MCF 10A (cell line): Measurements from ENCODE around the gene SLC24A5. TPM values are rescaled to one million over a fixed set of nuclear protein-coding genes. Genes with fewer than 3 reads are reported as not detected.

Experiments used
- BruUV-seq: library from RNA; stranded (reverse); fragments of 400-500 nt; replicated peaks from 2 replicates; lab custom pipeline; 2021; lab: Mats Ljungman, UMichigan
- CTCF ChIA-PET: fragments of 300-600 bp; sonication (Branson Sonifier 250); formaldehyde crosslinking; extraction: SDS; loops from one replicate; lab custom pipeline; 2021; ENCODE audit warnings: antibody characterized with exemption, inconsistent platforms; lab: Yijun Ruan, JAX
- POLR2A ChIA-PET: fragments of 300-600, 350-650 bp; sonication (Branson Sonifier 250); formaldehyde crosslinking; extraction: SDS; loops from one replicate; lab custom pipeline; 2020; ENCODE audit warnings: antibody characterized with exemption, inconsistent platforms; lab: Yijun Ruan, JAX
- DNase-seq: peaks from one replicate; pipeline ENCODE4 v3.0.0-alpha.2; 2018; ENCODE audit not compliant: unreplicated experiment
- H3K27ac Mint-ChIP-seq: one replicate; pipeline ENCODE4 v1.8.0; 2022; ENCODE audit warnings: mild to moderate bottlenecking, low read depth, mixed read lengths; ENCODE audit not compliant: unreplicated experiment
- H3K27me3 Mint-ChIP-seq: one replicate; pipeline ENCODE4 v1.8.0; 2022; ENCODE audit warnings: mixed read lengths; ENCODE audit not compliant: insufficient read depth, unreplicated experiment
- H3K36me3 Mint-ChIP-seq: one replicate; pipeline ENCODE4 v1.8.0; 2022; ENCODE audit warnings: mild to moderate bottlenecking, moderate library complexity, mixed read lengths; ENCODE audit not compliant: insufficient read depth, unreplicated experiment
- H3K4me1 Mint-ChIP-seq: one replicate; pipeline ENCODE4 v1.8.0; 2022; ENCODE audit warnings: mixed read lengths; ENCODE audit not compliant: insufficient read depth, unreplicated experiment
- H3K4me3 Mint-ChIP-seq: one replicate; pipeline ENCODE4 v1.8.0; 2022; ENCODE audit warnings: mild to moderate bottlenecking, moderate library complexity, mixed read lengths; ENCODE audit not compliant: unreplicated experiment
- H3K9me3 Mint-ChIP-seq: one replicate; pipeline ENCODE4 v1.8.0; 2022; ENCODE audit warnings: mixed read lengths; ENCODE audit not compliant: unreplicated experiment
- intact Hi-C: fragments of 100-400 bp; cut with micrococcal nuclease; formaldehyde crosslinking; loops from 2 replicates; pipeline ENCODE4 v1.14.1; 2022
- total RNA-seq: library from RNA; stranded (reverse); gene quantifications from 2 replicates; pipeline ENCODE4 v1.2.3, GENCODE V29; 2022
- TF ChIP-seq, protein P1 (sequence below): fragments of 200-600 bp; IDR thresholded peaks from one replicate; pipeline ENCODE4 v1.8.0; 2022; ENCODE audit warnings: antibody characterized with exemption, mild to moderate bottlenecking; ENCODE audit not compliant: unreplicated experiment

The SLC24A5 gene
- total RNA-seq, 1 experiment from 2014 or later: not detected

DNA sequence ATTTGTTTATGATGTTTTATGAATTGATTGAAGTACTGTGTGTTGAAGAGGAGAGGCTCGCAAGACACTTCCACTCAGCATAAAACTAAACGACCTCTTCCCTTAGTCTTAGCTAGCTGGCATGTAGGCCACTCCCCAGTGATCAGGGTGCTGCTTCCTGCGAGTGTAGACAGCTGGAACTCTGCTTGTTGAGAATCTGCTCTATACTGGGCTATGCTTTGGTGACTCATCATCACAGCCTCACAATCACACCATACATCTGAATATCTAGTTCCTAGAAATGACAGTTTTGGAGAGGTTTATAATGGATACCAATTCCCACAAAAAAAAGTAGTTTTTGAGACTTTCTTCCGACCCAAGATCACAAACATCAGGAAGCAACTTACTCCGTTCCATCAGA is 1.5 kb upstream of the SLC24A5 start:
- H3K27ac Mint-ChIP-seq: no peak overlapping the region
- DNase-seq: no peak
- H3K4me1 Mint-ChIP-seq: no peaks in the 10 kb centered on the region
- intact Hi-C loops: no loop called here
- H3K36me3 Mint-ChIP-seq: no peaks in the 10 kb centered on the region
- ChIA-PET POLR2A (interaction anchor here (0.9 kb wide), 1 partner anchor 11 kb away, joined by 3 read pairs; no protein-coding TSS in a partner anchor), CTCF (interaction anchor here (0.6 kb wide), 1 partner anchor 415 kb away, joined by 3 read pairs; no protein-coding TSS in a partner anchor)
- no peak overlapping the region for H3K4me3 Mint-ChIP-seq
- no peaks in the 10 kb centered on the region for H3K9me3 Mint-ChIP-seq
- peaks cover 14% of the 10 kb centered on the region for H3K27me3 Mint-ChIP-seq
- TF ChIP-seq, protein P1, sequence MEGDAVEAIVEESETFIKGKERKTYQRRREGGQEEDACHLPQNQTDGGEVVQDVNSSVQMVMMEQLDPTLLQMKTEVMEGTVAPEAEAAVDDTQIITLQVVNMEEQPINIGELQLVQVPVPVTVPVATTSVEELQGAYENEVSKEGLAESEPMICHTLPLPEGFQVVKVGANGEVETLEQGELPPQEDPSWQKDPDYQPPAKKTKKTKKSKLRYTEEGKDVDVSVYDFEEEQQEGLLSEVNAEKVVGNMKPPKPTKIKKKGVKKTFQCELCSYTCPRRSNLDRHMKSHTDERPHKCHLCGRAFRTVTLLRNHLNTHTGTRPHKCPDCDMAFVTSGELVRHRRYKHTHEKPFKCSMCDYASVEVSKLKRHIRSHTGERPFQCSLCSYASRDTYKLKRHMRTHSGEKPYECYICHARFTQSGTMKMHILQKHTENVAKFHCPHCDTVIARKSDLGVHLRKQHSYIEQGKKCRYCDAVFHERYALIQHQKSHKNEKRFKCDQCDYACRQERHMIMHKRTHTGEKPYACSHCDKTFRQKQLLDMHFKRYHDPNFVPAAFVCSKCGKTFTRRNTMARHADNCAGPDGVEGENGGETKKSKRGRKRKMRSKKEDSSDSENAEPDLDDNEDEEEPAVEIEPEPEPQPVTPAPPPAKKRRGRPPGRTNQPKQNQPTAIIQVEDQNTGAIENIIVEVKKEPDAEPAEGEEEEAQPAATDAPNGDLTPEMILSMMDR: no peak
- BruUV-seq: no TSS peak

DNA sequence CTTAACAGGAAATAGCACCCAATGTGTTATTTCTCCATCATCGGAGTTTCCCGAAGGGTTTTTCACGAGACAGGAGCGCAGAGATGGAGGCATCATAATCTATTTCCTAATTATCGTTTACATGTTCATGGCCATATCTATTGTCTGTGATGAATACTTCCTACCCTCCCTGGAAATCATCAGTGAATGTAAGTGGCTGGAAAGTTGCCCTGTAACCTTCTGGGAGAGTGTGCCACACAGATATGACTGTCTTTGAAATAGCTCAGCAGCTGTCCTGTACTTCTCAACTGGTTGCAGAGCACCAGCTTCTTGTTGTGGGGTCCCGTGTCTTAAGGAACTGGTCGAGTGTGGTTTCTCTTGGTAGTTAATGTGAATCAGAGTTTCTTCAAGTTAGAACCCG is 1.1 kb downstream of the SLC24A5 start:
- Mint-ChIP-seq H3K36me3 (no peaks in the 10 kb centered on the region), H3K27me3 (peaks cover 3% of the 10 kb centered on the region), H3K9me3 (no peaks in the 10 kb centered on the region), H3K27ac (no peak overlapping the region), H3K4me3 (no peak overlapping the region), H3K4me1 (no peaks in the 10 kb centered on the region)
- intact Hi-C loops: no loop called here
- ChIA-PET CTCF (interaction anchor here (0.5 to 0.7 kb wide), 2 partner anchors 18 to 458 kb away, joined by 3 to 4 read pairs; no protein-coding TSS in a partner anchor), POLR2A (interaction anchor here (0.7 to 0.9 kb wide), 2 partner anchors 11 to 196 kb away, joined by 3 to 4 read pairs; no protein-coding TSS in a partner anchor)
- TF ChIP-seq, protein P1: no peak
- no peak for DNase-seq
- BruUV-seq: no TSS peak

DNA sequence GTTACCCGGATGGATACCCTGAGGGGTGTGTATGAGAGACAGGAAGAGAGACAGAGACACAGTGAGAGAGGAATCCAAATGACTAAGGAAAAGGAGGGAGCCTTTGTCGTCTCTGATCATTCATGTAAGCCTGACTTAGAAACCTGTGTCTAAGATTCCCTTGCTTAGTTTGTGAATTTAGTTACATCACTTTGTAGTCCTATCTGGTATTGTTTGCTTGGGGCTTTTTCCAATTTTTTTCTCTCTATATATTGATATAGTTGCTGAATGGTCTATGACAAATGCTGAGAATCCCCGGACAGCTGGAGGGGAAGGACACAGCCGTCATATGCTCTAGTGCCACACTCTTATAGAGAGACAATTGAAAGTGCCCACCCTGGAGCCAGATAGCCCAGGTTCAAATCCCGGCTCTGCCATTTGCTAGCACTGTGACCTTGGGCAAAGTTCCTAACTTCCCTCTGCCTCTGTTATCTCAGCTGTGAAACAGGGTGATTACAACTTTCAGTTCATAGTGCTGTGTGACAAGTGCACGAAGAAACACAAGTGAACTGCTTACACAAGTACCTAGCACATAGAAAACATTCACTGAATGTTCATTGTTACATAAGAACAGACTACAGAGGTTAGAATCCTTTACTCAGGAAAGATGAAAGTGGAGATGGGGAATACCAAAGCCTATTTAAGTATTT is 6.0 kb downstream of the SLC24A5 start:
- TF ChIP-seq, protein P1: no peak
- no peaks in the 10 kb centered on the region for H3K9me3 Mint-ChIP-seq
- H3K27me3 Mint-ChIP-seq: no peaks in the 10 kb centered on the region
- intact Hi-C loops: no loop called here
- BruUV-seq: no TSS peak
- H3K4me1 Mint-ChIP-seq: no peaks in the 10 kb centered on the region
- ChIA-PET POLR2A (no interaction called here), CTCF (interaction anchor here (0.6 to 1.0 kb wide), 3 partner anchors 10 to 1856 kb away, joined by 3 read pairs; no protein-coding TSS in a partner anchor)
- no peak overlapping the region for H3K27ac Mint-ChIP-seq
- H3K36me3 Mint-ChIP-seq: no peaks in the 10 kb centered on the region
- no peak for DNase-seq
- no peak overlapping the region for H3K4me3 Mint-ChIP-seq

DNA sequence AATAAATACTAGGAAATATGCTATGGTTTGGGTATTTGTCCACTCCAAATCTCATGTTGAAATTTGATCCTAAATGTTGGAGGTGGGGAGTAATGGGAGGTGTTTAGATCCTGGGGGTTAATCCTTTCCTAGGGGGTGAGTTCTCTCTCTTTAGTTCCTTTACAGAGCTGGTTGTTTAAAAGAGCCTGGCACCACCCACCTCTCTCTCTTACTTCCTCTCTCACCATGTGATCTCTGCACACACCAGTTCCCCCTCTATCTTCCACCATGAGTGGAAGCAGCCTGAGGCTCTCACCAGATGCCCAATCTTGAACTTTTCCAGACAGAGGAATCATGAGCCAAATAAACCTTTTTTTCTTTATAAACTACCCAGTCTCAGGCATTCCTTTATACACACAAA is 10.5 kb downstream of the SLC24A5 start:
- Mint-ChIP-seq H3K36me3 (no peaks in the 10 kb centered on the region), H3K4me3 (no peak overlapping the region), H3K9me3 (no peaks in the 10 kb centered on the region), H3K27ac (no peak overlapping the region), H3K4me1 (no peaks in the 10 kb centered on the region), H3K27me3 (no peaks in the 10 kb centered on the region)
- BruUV-seq: no TSS peak
- intact Hi-C loops: no loop called here
- DNase-seq: no peak
- TF ChIP-seq, protein P1: no peak
- POLR2A ChIA-PET: no interaction called here
- CTCF ChIA-PET: interaction anchor here (1.6 kb wide), 1 partner anchor 19 kb away, joined by 4 read pairs; no protein-coding TSS in a partner anchor
